Smooth muscle cell (in vitro differentiated cells): ENCODE measurements around the gene SHD. TPM values are rescaled to one million over a fixed set of nuclear protein-coding genes. Genes with fewer than 3 reads are reported as not detected.
"Not testable (repeated sequence)": the region's sequence is repeated elsewhere in the genome, so short reads cannot be mapped to it uniquely, and the experiment has no call there.

Experiments
- DNase-seq: peaks from one replicate; lab custom pipeline; 2025; ENCODE audit not compliant: unreplicated experiment; lab: John Stamatoyannopoulos, UW
- H2AFZ ChIP-seq: fragments of 200-600 bp; sonication (generic); 2 replicates; pipeline ENCODE4 v1.6.0; 2016; ENCODE audit warnings: antibody characterized with exemption, low read depth, mild to moderate bottlenecking
- H3F3A ChIP-seq: fragments of 200-600 bp; sonication (generic); 2 replicates; pipeline ENCODE4 v1.6.0; 2017; ENCODE audit warnings: antibody characterized with exemption, low read depth
- H3K27ac ChIP-seq: fragments of 200-600 bp; sonication (generic); 2 replicates; pipeline ENCODE4 v1.5.1; 2016; ENCODE audit warnings: low read depth, mild to moderate bottlenecking
- H3K27me3 ChIP-seq: fragments of 200-600 bp; sonication (generic); 2 replicates; pipeline ENCODE4 v1.6.1; 2016; ENCODE audit warnings: low read depth, mild to moderate bottlenecking
- H3K36me3 ChIP-seq: fragments of 200-600 bp; sonication (generic); 2 replicates; pipeline ENCODE4 v1.5.1; 2016; ENCODE audit warnings: low read depth
- H3K4me1 ChIP-seq: fragments of 200-600 bp; sonication (generic); 2 replicates; pipeline ENCODE4 v1.5.1; 2016; ENCODE audit warnings: low read depth
- H3K4me2 ChIP-seq: fragments of 200-600 bp; sonication (generic); 2 replicates; pipeline ENCODE4 v1.6.0; 2016; ENCODE audit warnings: mild to moderate bottlenecking
- H3K4me3 ChIP-seq: fragments of 200-600 bp; sonication (generic); 2 replicates; pipeline ENCODE4 v1.5.1; 2016; ENCODE audit warnings: mild to moderate bottlenecking
- H3K79me2 ChIP-seq: fragments of 200-600 bp; sonication (generic); 2 replicates; pipeline ENCODE4 v1.6.0; 2016; ENCODE audit warnings: low read depth, mild to moderate bottlenecking
- H3K9ac ChIP-seq: fragments of 200-600 bp; sonication (generic); 2 replicates; pipeline ENCODE4 v1.6.0; 2016; ENCODE audit warnings: low read depth
- H3K9me3 ChIP-seq: fragments of 200-600 bp; sonication (generic); replicated peaks from 2 replicates; pipeline ENCODE4 v1.5.1; 2016; ENCODE audit warnings: low read depth
- H4K20me1 ChIP-seq: fragments of 200-600 bp; sonication (generic); 2 replicates; pipeline ENCODE4 v1.6.0; 2016; ENCODE audit warnings: low read depth
- CTCF ChIP-seq: fragments of 200-600 bp; sonication (generic); IDR thresholded peaks from 2 replicates; pipeline ENCODE4 v1.5.1; 2017; ENCODE audit warnings: borderline replicate concordance, mild to moderate bottlenecking, antibody characterized with exemption; ENCODE audit not compliant: insufficient read depth, poor library complexity, severe bottlenecking
- WGBS: methylation state at CpG from one replicate; pipeline ENCODE4 v1.1.7; 2016; ENCODE audit warnings: low lambda C conversion rate; 5-methylcytosine and 5-hydroxymethylcytosine counted together
- polyA plus RNA-seq: library from polyadenylated mRNA; unstranded; fragments of >200 nt; fragmentation: Nextera tagmentation; extraction: Ambion mirVana; gene quantifications from 2 replicates; pipeline ENCODE4 v1.2.1, GENCODE V29; 2016
- total RNA-seq: library from RNA; depleted of rRNA; stranded (reverse); fragments of >200 nt; gene quantifications from 2 replicates; pipeline ENCODE4 v1.2.3, GENCODE V29; 2014

The SHD gene
- total and polyA plus RNA-seq, 2 experiments from 2014 or later = not detected

GRCh38 chr19:4267901-4268815 is 10.9 kb upstream of the SHD start:
- no peak for DNase-seq
- Histone ChIP-seq H4K20me1 (no peaks in the 10 kb centered on the region), H3K36me3 (no peaks in the 10 kb centered on the region), H3K79me2 (no peaks in the 10 kb centered on the region), H3K27me3 (no peaks in the 10 kb centered on the region), H2AFZ (no peak overlapping the region), H3K9me3 (no peaks in the 10 kb centered on the region), H3K4me2 (no peak overlapping the region), H3K27ac (no peak overlapping the region), H3F3A (no peaks in the 10 kb centered on the region), H3K9ac (no peak overlapping the region), H3K4me3 (no peak overlapping the region), H3K4me1 (no peaks in the 10 kb centered on the region)
- WGBS = 90% methylated on average over 30 of the region's 30 CpGs
- no peak for TF ChIP-seq CTCF

- no peaks in the 10 kb centered on the region for H3F3A ChIP-seq
- whole genome bisulfite sequencing = 96% methylated on average over 13 of the region's 13 CpGs
- no peak overlapping the region for H3K4me2 ChIP-seq
- TF ChIP-seq CTCF = no peak
- no peak for DNase-seq
- no peaks in the 10 kb centered on the region for H4K20me1 ChIP-seq
- no peak overlapping the region for H3K27ac ChIP-seq
- H3K27me3 ChIP-seq = no peaks in the 10 kb centered on the region
- H3K36me3 ChIP-seq = no peaks in the 10 kb centered on the region
- no peaks in the 10 kb centered on the region for H3K79me2 ChIP-seq
- H3K4me3 ChIP-seq = no peak overlapping the region
- no peak overlapping the region for H2AFZ ChIP-seq
- H3K9me3 ChIP-seq = no peaks in the 10 kb centered on the region
- no peaks in the 10 kb centered on the region for H3K4me1 ChIP-seq
- H3K9ac ChIP-seq = no peak overlapping the region
Measured at GRCh38 chr19:4268816-4269430, 10.1 kb upstream of the SHD start.

GRCh38 chr19:4272894-4273293 is 6.2 kb upstream of the SHD start:
- Histone ChIP-seq H3K27ac (no peak overlapping the region), H4K20me1 (no peaks in the 10 kb centered on the region), H3K4me2 (no peak overlapping the region), H3K9me3 (no peaks in the 10 kb centered on the region), H3K9ac (no peak overlapping the region), H2AFZ (no peak overlapping the region), H3K27me3 (no peaks in the 10 kb centered on the region), H3F3A (no peaks in the 10 kb centered on the region), H3K4me1 (peaks cover under 1% of the 10 kb centered on the region), H3K4me3 (no peak overlapping the region), H3K79me2 (no peaks in the 10 kb centered on the region), H3K36me3 (no peaks in the 10 kb centered on the region)
- no peak for TF ChIP-seq CTCF
- no peak for DNase-seq
- 74% methylated on average over 9 of the region's 10 CpGs for WGBS

- H4K20me1 ChIP-seq, H3K27me3 ChIP-seq, H3K4me1 ChIP-seq, H3K9ac ChIP-seq, H3F3A ChIP-seq, H3K9me3 ChIP-seq, H3K79me2 ChIP-seq, DNase-seq, H3K4me3 ChIP-seq, H3K4me2 ChIP-seq, H3K27ac ChIP-seq, H3K36me3 ChIP-seq, H2AFZ ChIP-seq: not testable (repeated sequence)
- WGBS = 98% methylated on average over 6 of the region's 6 CpGs
Measured at GRCh38 chr19:4274321-4274686, 4.8 kb upstream of the SHD start.
